ENCODE data around the gene MBNL2.

GRCh38 chr13:97307118-97307881 is 85.2 kb downstream of the MBNL2 start:
- TF ChIP-seq, protein P1, sequence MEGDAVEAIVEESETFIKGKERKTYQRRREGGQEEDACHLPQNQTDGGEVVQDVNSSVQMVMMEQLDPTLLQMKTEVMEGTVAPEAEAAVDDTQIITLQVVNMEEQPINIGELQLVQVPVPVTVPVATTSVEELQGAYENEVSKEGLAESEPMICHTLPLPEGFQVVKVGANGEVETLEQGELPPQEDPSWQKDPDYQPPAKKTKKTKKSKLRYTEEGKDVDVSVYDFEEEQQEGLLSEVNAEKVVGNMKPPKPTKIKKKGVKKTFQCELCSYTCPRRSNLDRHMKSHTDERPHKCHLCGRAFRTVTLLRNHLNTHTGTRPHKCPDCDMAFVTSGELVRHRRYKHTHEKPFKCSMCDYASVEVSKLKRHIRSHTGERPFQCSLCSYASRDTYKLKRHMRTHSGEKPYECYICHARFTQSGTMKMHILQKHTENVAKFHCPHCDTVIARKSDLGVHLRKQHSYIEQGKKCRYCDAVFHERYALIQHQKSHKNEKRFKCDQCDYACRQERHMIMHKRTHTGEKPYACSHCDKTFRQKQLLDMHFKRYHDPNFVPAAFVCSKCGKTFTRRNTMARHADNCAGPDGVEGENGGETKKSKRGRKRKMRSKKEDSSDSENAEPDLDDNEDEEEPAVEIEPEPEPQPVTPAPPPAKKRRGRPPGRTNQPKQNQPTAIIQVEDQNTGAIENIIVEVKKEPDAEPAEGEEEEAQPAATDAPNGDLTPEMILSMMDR (IDR thresholded peaks at IDR 0.05; ENCODE audit: low read depth, low read length), result no peak
- no peak for TF ChIP-seq EZH2phosphoT487 (IDR thresholded peaks at IDR 0.05; ENCODE audit: low read depth)
